Suprapubic skin (tissue), 4 donors: Measurements from ENCODE around the gene FSTL4. TPM values are rescaled to one million over a fixed set of nuclear protein-coding genes. Genes with fewer than 3 reads are reported as not detected.

Experiments
- DNase-seq, 2 donors: peaks; one replicate each; pipeline ENCODE4 v3.0.0-alpha.2; 2019; ENCODE audit warnings: low spot score in 2 of 2
- H3K27ac ChIP-seq: fragments of 200-600 bp; sonication (generic); one replicate; pipeline ENCODE4 v1.5.1; 2019
- H3K27me3 ChIP-seq: fragments of 200-600 bp; sonication (generic); one replicate; pipeline ENCODE4 v1.5.1; 2019
- H3K36me3 ChIP-seq: fragments of 200-600 bp; sonication (generic); one replicate; pipeline ENCODE4 v1.5.1; 2019
- H3K4me1 ChIP-seq: fragments of 200-600 bp; sonication (generic); one replicate; pipeline ENCODE4 v1.5.1; 2019
- H3K4me3 ChIP-seq: fragments of 200-600 bp; sonication (generic); one replicate; pipeline ENCODE4 v1.5.1; 2019; ENCODE audit warnings: mild to moderate bottlenecking
- H3K9me3 ChIP-seq: fragments of 200-600 bp; sonication (generic); one replicate; pipeline ENCODE4 v1.5.1; 2019
- CTCF ChIP-seq, 2 donors: fragments of 200-600 bp in 1 of 2; fragments of 450-650 bp in 1 of 2; sonication (generic) in 1 of 2; IDR thresholded peaks; one replicate each; pipeline ENCODE4 v1.5.1; 2016 to 2019; ENCODE audit warnings: antibody characterized with exemption in 2 of 2, mild to moderate bottlenecking in 1 of 2, moderate library complexity in 1 of 2
- EP300 ChIP-seq: sonication (generic); formaldehyde crosslinking; IDR thresholded peaks from one replicate; pipeline ENCODE4 v1.6.1; 2017; ENCODE audit warnings: antibody characterized with exemption
- POLR2A ChIP-seq, 2 donors: fragments of 450-650 bp; IDR thresholded peaks; one replicate each; pipeline ENCODE4 v1.6.1; 2017; ENCODE audit warnings: antibody characterized with exemption in 2 of 2, mild to moderate bottlenecking in 2 of 2, moderate library complexity in 2 of 2
- POLR2AphosphoS5 ChIP-seq, 3 donors: sonication (generic); formaldehyde crosslinking; IDR thresholded peaks; one replicate each; pipeline ENCODE4 v1.6.1; 2017; ENCODE audit warnings: antibody characterized with exemption in 3 of 3
- WGBS: methylation state at CpG from one replicate; pipeline ENCODE4 v1.1.5; 2018; 5-methylcytosine and 5-hydroxymethylcytosine counted together
- total RNA-seq, 4 donors: library from RNA; depleted of rRNA; stranded (reverse); fragments of >200 nt; gene quantifications; one replicate each; pipeline ENCODE4 v1.1.0, GENCODE V29; 2016

FSTL4 gene
- total RNA-seq, 4 donors from 2014 or later, result 2.3 to 6.4 (median 5.8) TPM

- DNase-seq, result no peak
- peaks cover 35% of the 10 kb centered on the region for H3K4me1 ChIP-seq
- H3K4me3 ChIP-seq, result no peak overlapping the region
- no peaks in the 10 kb centered on the region for H3K36me3 ChIP-seq
- no peaks in the 10 kb centered on the region for H3K27me3 ChIP-seq
- H3K9me3 ChIP-seq, result no peaks in the 10 kb centered on the region
- H3K27ac ChIP-seq, result peak overlapping the region; percentile 20
- 67% methylated on average over 7 of the region's 7 CpGs for WGBS
- TF ChIP-seq POLR2A (IDR thresholded peaks at IDR 0.05) (no peak), CTCF (IDR thresholded peaks at IDR 0.05) (no peak), POLR2AphosphoS5 (IDR thresholded peaks at IDR 0.05) (no peak), EP300 (no peak)
Measured at GRCh38 chr5:133225671-133226152, 386.6 kb downstream of the FSTL4 start.

GRCh38 chr5:133222979-133223378, 389.4 kb downstream of the FSTL4 start:
- no peak for DNase-seq
- Histone ChIP-seq H3K27me3 (no peaks in the 10 kb centered on the region), H3K27ac (no peak overlapping the region), H3K4me3 (no peak overlapping the region), H3K36me3 (no peaks in the 10 kb centered on the region), H3K4me1 (peaks cover 22% of the 10 kb centered on the region), H3K9me3 (no peaks in the 10 kb centered on the region)
- 77% methylated on average over 8 of the region's 8 CpGs for WGBS
- TF ChIP-seq POLR2A (IDR thresholded peaks at IDR 0.05) (no peak), CTCF (IDR thresholded peaks at IDR 0.05) (no peak), POLR2AphosphoS5 (IDR thresholded peaks at IDR 0.05) (no peak), EP300 (no peak)

GRCh38 chr5:133222521-133222920, 389.8 kb downstream of the FSTL4 start:
- WGBS, result 90% methylated on average over 4 of the region's 4 CpGs
- Histone ChIP-seq H3K9me3 (no peaks in the 10 kb centered on the region), H3K27ac (no peak overlapping the region), H3K4me1 (peaks cover 22% of the 10 kb centered on the region), H3K27me3 (no peaks in the 10 kb centered on the region), H3K4me3 (no peak overlapping the region), H3K36me3 (no peaks in the 10 kb centered on the region)
- TF ChIP-seq POLR2AphosphoS5 (IDR thresholded peaks at IDR 0.05) (no peak), POLR2A (IDR thresholded peaks at IDR 0.05) (no peak), CTCF (IDR thresholded peaks at IDR 0.05) (no peak), EP300 (no peak)
- no peak for DNase-seq

GRCh38 chr5:133222040-133222439, 390.3 kb downstream of the FSTL4 start:
- Histone ChIP-seq H3K27ac (no peak overlapping the region), H3K9me3 (no peaks in the 10 kb centered on the region), H3K4me3 (no peak overlapping the region), H3K36me3 (no peaks in the 10 kb centered on the region), H3K4me1 (peaks cover 17% of the 10 kb centered on the region), H3K27me3 (no peaks in the 10 kb centered on the region)
- 86% methylated on average over 2 of the region's 6 CpGs for WGBS
- TF ChIP-seq POLR2A (IDR thresholded peaks at IDR 0.05), result no peak
- TF ChIP-seq CTCF (IDR thresholded peaks at IDR 0.05), result no peak
- TF ChIP-seq EP300, result no peak
- no peak for TF ChIP-seq POLR2AphosphoS5 (IDR thresholded peaks at IDR 0.05)
- DNase-seq, result no peak

GRCh38 chr5:133220851-133221674, 391.3 kb downstream of the FSTL4 start:
- WGBS, result 86% methylated on average over 12 of the region's 12 CpGs
- DNase-seq, result no peak
- no peak for TF ChIP-seq EP300
- no peak for TF ChIP-seq POLR2A (IDR thresholded peaks at IDR 0.05)
- TF ChIP-seq POLR2AphosphoS5 (IDR thresholded peaks at IDR 0.05), result no peak
- TF ChIP-seq CTCF (IDR thresholded peaks at IDR 0.05), result no peak

More at GRCh38 chr5:133220851-133221674, 391.3 kb downstream of the FSTL4 start:
- Histone ChIP-seq H3K9me3 (no peaks in the 10 kb centered on the region), H3K27me3 (no peaks in the 10 kb centered on the region), H3K4me1 (peaks cover 9% of the 10 kb centered on the region), H3K4me3 (no peak overlapping the region), H3K36me3 (no peaks in the 10 kb centered on the region), H3K27ac (no peak overlapping the region)
